GM06990 (cell line): ENCODE results near the gene SDK1.

ENCODE experiments used
- DNase-seq: peaks from one replicate; pipeline ENCODE4 v3.0.0-alpha.2; 2011; ENCODE audit not compliant: insufficient read length; ENCODE audit errors: extremely low read depth
- H3K27me3 ChIP-seq: replicated peaks from 2 replicates; pipeline ENCODE4 v1.6.0; 2011; ENCODE audit warnings: low read length; ENCODE audit not compliant: control insufficient read depth, insufficient read depth
- H3K36me3 ChIP-seq: 2 replicates; pipeline ENCODE4 v1.5.1; 2011; ENCODE audit warnings: low read length; ENCODE audit not compliant: control insufficient read depth, insufficient read depth
- H3K4me3 ChIP-seq: replicated peaks from 2 replicates; pipeline ENCODE4 v1.5.1; 2011; ENCODE audit warnings: low read depth, mild to moderate bottlenecking, control low read depth, low read length
- TF ChIP-seq, protein P1 (sequence below): IDR thresholded peaks from 2 replicates; pipeline ENCODE4 v1.5.1; 2011; ENCODE audit warnings: low read length, control low read depth, mild to moderate bottlenecking, inconsistent platforms; ENCODE audit not compliant: insufficient read depth, poor library complexity, severe bottlenecking

Gene SDK1

DNA sequence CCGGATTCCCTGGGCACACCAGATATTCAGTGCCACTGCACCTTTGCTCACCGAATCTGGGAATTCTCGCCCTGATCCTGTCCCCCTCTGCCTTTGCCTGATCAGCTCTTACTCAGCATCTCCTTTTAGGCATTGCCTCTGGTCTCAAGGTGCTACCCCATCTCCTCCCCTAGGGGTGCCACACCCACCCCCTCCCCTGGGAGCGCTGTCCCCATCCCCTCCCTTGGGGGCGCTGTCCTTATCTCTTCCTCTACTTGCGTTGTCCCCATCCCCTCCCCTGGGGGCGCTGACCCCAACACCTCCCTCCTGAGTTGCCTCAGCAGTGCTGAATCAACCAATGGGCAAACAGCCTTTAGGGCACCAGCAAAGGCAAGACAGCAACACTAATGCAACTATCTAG, 694.1 kb downstream of the SDK1 start:
- H3K27me3 ChIP-seq = no peaks in the 10 kb centered on the region
- no peak for DNase-seq
- H3K4me3 ChIP-seq = no peak overlapping the region
- H3K36me3 ChIP-seq = no peaks in the 10 kb centered on the region
- TF ChIP-seq, protein P1, sequence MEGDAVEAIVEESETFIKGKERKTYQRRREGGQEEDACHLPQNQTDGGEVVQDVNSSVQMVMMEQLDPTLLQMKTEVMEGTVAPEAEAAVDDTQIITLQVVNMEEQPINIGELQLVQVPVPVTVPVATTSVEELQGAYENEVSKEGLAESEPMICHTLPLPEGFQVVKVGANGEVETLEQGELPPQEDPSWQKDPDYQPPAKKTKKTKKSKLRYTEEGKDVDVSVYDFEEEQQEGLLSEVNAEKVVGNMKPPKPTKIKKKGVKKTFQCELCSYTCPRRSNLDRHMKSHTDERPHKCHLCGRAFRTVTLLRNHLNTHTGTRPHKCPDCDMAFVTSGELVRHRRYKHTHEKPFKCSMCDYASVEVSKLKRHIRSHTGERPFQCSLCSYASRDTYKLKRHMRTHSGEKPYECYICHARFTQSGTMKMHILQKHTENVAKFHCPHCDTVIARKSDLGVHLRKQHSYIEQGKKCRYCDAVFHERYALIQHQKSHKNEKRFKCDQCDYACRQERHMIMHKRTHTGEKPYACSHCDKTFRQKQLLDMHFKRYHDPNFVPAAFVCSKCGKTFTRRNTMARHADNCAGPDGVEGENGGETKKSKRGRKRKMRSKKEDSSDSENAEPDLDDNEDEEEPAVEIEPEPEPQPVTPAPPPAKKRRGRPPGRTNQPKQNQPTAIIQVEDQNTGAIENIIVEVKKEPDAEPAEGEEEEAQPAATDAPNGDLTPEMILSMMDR = no peak

DNA sequence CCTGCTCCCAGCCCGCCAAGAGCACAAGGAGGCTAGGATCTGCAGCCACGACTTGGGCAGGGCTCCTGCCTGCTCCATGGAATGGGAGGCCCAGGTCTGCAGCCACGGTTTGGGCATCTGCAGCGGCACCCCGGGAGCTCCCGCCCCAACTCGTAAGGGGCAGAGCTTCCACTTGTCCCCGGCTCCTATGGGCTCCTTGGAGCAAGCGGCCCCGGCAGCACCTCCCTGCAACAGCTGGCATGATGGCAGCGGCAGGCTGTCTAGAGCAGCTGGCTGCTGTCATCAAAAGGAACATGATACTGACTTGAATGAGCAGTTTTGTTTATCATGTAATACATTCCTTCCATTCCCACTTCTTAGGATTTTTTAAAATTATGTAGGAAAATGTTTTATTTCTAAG, 697.0 kb downstream of the SDK1 start:
- DNase-seq = no peak

DNA sequence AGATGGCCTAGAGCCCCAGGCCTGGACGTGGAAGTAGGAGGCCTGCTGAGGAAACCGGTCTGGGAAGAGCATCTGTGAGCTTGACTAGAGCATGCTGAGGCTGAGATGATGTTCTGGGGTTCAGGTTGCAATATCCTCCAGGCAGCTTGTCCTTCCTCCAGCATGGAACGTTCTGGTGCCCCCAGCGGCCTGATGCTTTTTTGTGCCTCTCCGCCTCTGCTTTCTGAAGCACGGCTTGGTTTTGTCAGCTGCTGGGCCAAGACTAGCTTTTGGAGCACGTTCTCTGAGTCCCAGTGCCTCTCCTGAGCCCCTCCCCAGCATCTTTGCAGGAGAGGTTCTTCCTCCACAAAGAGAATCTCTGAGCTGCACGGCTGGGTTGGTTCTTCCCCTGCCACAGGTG, 699.1 kb downstream of the SDK1 start:
- Histone ChIP-seq H3K4me3 (no peak overlapping the region), H3K27me3 (no peaks in the 10 kb centered on the region), H3K36me3 (no peaks in the 10 kb centered on the region)
- no peak for DNase-seq
- TF ChIP-seq, protein P1 = no peak

More for the DNA sequence above, 697.0 kb downstream of the SDK1 start:
- Histone ChIP-seq H3K4me3 (no peak overlapping the region), H3K27me3 (no peaks in the 10 kb centered on the region), H3K36me3 (no peaks in the 10 kb centered on the region)
- TF ChIP-seq, protein P1 = no peak

DNA sequence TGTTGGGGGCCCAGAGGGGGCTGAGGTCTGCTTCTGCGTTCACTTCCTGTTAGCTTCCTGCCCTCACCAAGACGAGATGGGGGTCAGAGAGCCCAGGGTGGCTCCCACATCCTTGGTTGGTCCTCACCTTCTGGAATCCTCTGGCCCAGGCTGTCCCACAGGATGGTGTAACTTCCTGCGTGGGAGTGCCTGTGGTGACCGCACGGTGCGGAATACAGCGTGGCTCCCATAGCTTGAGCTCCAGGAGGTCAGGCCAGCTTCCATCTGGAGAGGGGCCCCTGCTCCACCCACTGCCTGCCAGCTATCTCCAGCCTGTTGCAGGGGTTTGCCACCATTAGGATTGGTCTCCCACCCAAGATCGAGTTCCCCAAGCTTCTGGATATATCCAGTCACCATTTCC, 699.9 kb downstream of the SDK1 start:
- DNase-seq = no peak
- H3K36me3 ChIP-seq = no peaks in the 10 kb centered on the region
- H3K4me3 ChIP-seq = no peak overlapping the region
- TF ChIP-seq, protein P1 = no peak
- no peaks in the 10 kb centered on the region for H3K27me3 ChIP-seq

DNA sequence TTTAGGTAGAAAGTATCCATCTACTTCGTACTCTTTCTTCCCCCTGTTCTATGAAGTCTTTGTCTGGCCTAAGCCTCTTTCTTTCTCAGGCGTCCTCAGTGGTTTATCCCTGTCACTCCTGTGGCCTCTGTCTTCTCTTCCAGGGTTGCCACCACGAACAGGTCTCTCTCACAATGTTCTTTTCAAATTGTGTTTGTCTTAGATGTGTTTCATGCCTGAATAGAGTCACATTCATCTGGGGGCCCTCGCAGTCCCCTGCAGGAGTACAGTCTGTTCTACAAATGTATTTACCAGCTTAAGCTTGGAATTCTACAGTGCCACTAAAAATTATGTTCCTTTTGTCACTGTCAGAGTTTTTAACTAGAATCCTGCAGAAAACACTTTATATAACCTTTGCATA, 700.7 kb downstream of the SDK1 start:
- Histone ChIP-seq H3K36me3 (no peaks in the 10 kb centered on the region), H3K27me3 (no peaks in the 10 kb centered on the region), H3K4me3 (no peak overlapping the region)
- no peak for DNase-seq
- TF ChIP-seq, protein P1 = no peak

DNA sequence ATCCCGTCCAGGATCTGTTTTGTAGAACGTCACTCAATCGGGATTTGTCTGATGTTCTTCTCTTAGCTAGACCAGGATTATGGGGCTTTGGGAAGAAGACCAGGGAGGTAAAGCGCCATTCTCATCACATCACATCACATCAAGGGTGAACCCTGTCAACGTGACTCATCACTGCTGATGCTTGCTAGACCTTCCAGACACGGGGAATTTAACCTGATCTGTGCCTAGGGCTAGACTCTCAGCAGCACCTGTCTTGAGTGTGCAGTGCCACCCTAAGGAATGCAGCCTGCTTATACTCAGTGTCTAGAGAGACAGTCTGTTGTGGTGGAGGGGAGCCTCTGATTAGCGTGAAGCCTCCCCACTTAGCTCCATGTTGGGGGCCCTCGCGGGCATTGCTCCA, 702.5 kb downstream of the SDK1 start:
- Histone ChIP-seq H3K36me3 (no peaks in the 10 kb centered on the region), H3K4me3 (no peak overlapping the region), H3K27me3 (no peaks in the 10 kb centered on the region)
- DNase-seq = no peak
- TF ChIP-seq, protein P1 = no peak
